Heart left ventricle (tissue), 16 donors: Measurements from ENCODE around the gene TTLL7. TPM values are rescaled to one million over a fixed set of nuclear protein-coding genes. Genes with fewer than 3 reads are reported as not detected.

ENCODE experiments used
- ATAC-seq, 4 donors: fragments of 200-7000 bp; cut with Tn5 transposase; one replicate each; pipeline ENCODE4 v1.9.1; 2020 to 2022; ENCODE audit warnings: moderate library complexity in 4 of 4, mild to moderate bottlenecking in 3 of 4, moderate number of reproducible peaks in 1 of 4
- DNase-seq, 5 donors: peaks; one replicate each; pipeline ENCODE4 v3.0.0-alpha.2; 2020
- H3K27ac ChIP-seq, 12 donors: fragments of 200-600 bp; sonication (generic) in 4 of 12; one replicate each; pipeline versions ENCODE4 v1.5.0 to v1.8.0; 2016 to 2022; ENCODE audit warnings: mild to moderate bottlenecking in 2 of 12
- H3K27me3 ChIP-seq, 9 donors: fragments of 200-600 bp; sonication (generic) in 2 of 9; one replicate each; pipeline versions ENCODE4 v1.5.1 to v1.8.0; 2016 to 2022; ENCODE audit warnings: mild to moderate bottlenecking in 3 of 9
- H3K36me3 ChIP-seq, 9 donors: fragments of 200-600 bp; sonication (generic) in 2 of 9; one replicate each; pipeline versions ENCODE4 v1.5.0 to v1.8.0; 2018 to 2022; ENCODE audit warnings: mild to moderate bottlenecking in 2 of 9
- H3K4me1 ChIP-seq, 12 donors: fragments of 200-600 bp; sonication (generic) in 4 of 12; one replicate each; pipeline versions ENCODE4 v1.5.0 to v1.8.0; 2016 to 2022; ENCODE audit warnings: mild to moderate bottlenecking in 3 of 12
- H3K4me3 ChIP-seq, 12 donors: fragments of 200-600 bp; sonication (generic) in 4 of 12; one replicate each; pipeline versions ENCODE4 v1.5.0 to v1.8.0; 2017 to 2022; ENCODE audit warnings: mild to moderate bottlenecking in 9 of 12, moderate library complexity in 4 of 12
- H3K9me3 ChIP-seq, 12 donors: fragments of 200-600 bp; sonication (generic) in 4 of 12; one replicate each; pipeline versions ENCODE4 v1.5.0 to v1.8.0; 2016 to 2022; ENCODE audit warnings: mild to moderate bottlenecking in 1 of 12
- POLR2A ChIP-seq, 2 donors: fragments of 450-650 bp; IDR thresholded peaks; one replicate each; pipeline ENCODE4 v1.6.1; 2017; ENCODE audit warnings: antibody characterized with exemption in 2 of 2, mild to moderate bottlenecking in 2 of 2, moderate library complexity in 2 of 2
- WGBS, 4 donors: extraction: QIAGEN DNeasy Blood & Tissue Kit in 2 of 4; methylation state at CpG; one replicate each; pipeline versions ENCODE4 v1.1.5 to v1.1.7; 2013 to 2018; 5-methylcytosine and 5-hydroxymethylcytosine counted together
- intact Hi-C, 10 donors: fragments of 100-400 bp; cut with DNase I; formaldehyde crosslinking; loops; one replicate each; pipeline versions ENCODE4 v1.11.1 to v1.14.2; 2022
- polyA plus RNA-seq, 2 donors: library from polyadenylated mRNA; stranded (reverse); fragments of 200-250 nt; gene quantifications; one replicate each; pipeline ENCODE4 v1.2.3, GENCODE V29; 2013
- total RNA-seq, 9 donors: library from RNA; depleted of rRNA in 2 of 9; stranded (reverse); fragments of >200 nt in 2 of 9; fragmentation: NEBNext Ultra II Directional in 3 of 9; extraction: Animal tissue kit (Norgen Biotek cat#: 25700) in 3 of 9; gene quantifications; one replicate each; pipeline versions ENCODE4 v1.1.0 to v1.2.4, GENCODE V29; 2016 to 2023
- TF ChIP-seq, protein P1 (sequence below), 12 donors: fragments of 200-600 bp; sonication (generic) in 4 of 12; IDR thresholded peaks; one replicate each; pipeline versions ENCODE4 v1.5.0 to v1.8.0; 2018 to 2022; ENCODE audit warnings: antibody characterized with exemption in 12 of 12, mild to moderate bottlenecking in 5 of 12
- donor health status: ischemic (EF 13 %, LVEDD 7.1; RV severe dilation, severe dysfunction).
- donor health status: healthy with polysubstance abuse.
- donor health status: DM: no; HTN: yes; CAD: no.
- donor health status: DM: no; HTN: no; CAD: no.
- donor health status: ischemic (EF 25% LVEDD 6.9; RV normal size, moderate dysfunction).
- donor health status: ischemic (EF 25% LVEDD 5.7; RV mildly dilated, moderate dysfunction).
- donor health status: healthy.
- donor health status: DM: yes; HTN: yes; CAD: no.
- donor health status: ischemic (EF 35%, LVEDD 5.7; RV mildly dilated, moderate dysfunction).
- donor health status: nonischemic (EF 11% LVEDD 7.7; RV severe dilation, severe dysfunction).
- donor health status: DM: yes; HTN: yes; CAD: no.
- donor health status: PGD.
- donor health status: ischemic (EF 29% LVEDD 5.4; RV normal size, mild dysfunction).
- donor health status: nonischemic (EF 23%, LVEDD 6.1; RV moderate dilation, normal function).

The TTLL7 gene
- total and polyA plus RNA-seq, 11 donors: 0.87 to 12.8 (median 3.2) TPM

GRCh38 chr1:83883979-83884378, 115.0 kb downstream of the TTLL7 start:
- DNase-seq: no peak
- TF ChIP-seq, protein P1, sequence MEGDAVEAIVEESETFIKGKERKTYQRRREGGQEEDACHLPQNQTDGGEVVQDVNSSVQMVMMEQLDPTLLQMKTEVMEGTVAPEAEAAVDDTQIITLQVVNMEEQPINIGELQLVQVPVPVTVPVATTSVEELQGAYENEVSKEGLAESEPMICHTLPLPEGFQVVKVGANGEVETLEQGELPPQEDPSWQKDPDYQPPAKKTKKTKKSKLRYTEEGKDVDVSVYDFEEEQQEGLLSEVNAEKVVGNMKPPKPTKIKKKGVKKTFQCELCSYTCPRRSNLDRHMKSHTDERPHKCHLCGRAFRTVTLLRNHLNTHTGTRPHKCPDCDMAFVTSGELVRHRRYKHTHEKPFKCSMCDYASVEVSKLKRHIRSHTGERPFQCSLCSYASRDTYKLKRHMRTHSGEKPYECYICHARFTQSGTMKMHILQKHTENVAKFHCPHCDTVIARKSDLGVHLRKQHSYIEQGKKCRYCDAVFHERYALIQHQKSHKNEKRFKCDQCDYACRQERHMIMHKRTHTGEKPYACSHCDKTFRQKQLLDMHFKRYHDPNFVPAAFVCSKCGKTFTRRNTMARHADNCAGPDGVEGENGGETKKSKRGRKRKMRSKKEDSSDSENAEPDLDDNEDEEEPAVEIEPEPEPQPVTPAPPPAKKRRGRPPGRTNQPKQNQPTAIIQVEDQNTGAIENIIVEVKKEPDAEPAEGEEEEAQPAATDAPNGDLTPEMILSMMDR (IDR thresholded peaks at IDR 0.05): no peak
- TF ChIP-seq POLR2A (IDR thresholded peaks at IDR 0.05): no peak
- H3K4me1 ChIP-seq: no peaks in the 10 kb centered on the region
- no peak for ATAC-seq
- H3K27me3 ChIP-seq: no peaks in the 10 kb centered on the region
- no peaks in the 10 kb centered on the region for H3K9me3 ChIP-seq
- intact Hi-C loops: no loop called here
- no peak overlapping the region for H3K27ac ChIP-seq
- H3K36me3 ChIP-seq: peaks cover 0 to 8% (median 0%) of the 10 kb centered on the region in 9 donors
- H3K4me3 ChIP-seq: no peak overlapping the region

- 31 to 55% (median 42%) methylated on average over 2 of the region's 2 CpGs for WGBS, 4 donors
- peak in 1 of 5 donors; percentile 22 for DNase-seq
- H3K27ac ChIP-seq: no peak overlapping the region
- H3K27me3 ChIP-seq: no peaks in the 10 kb centered on the region
- no peak overlapping the region for H3K4me3 ChIP-seq
- TF ChIP-seq, protein P1 (IDR thresholded peaks at IDR 0.05): peak in 1 of 12 donors; percentile 5
- TF ChIP-seq POLR2A (IDR thresholded peaks at IDR 0.05): no peak
- no peaks in the 10 kb centered on the region for H3K4me1 ChIP-seq
- peaks cover 0 to 8% (median 0%) of the 10 kb centered on the region in 9 donors for H3K36me3 ChIP-seq
- intact Hi-C loops: no loop called here
- no peaks in the 10 kb centered on the region for H3K9me3 ChIP-seq
- ATAC-seq: no peak
These were observed 116.0 kb downstream of the TTLL7 start for GRCh38 chr1:83882906-83883305.

- no peaks in the 10 kb centered on the region for H3K9me3 ChIP-seq
- H3K4me1 ChIP-seq: no peaks in the 10 kb centered on the region
- DNase-seq (no peak), ATAC-seq (no peak)
- intact Hi-C loops: no loop called here
- no peak overlapping the region for H3K27ac ChIP-seq
- TF ChIP-seq, protein P1 (IDR thresholded peaks at IDR 0.05): no peak
- TF ChIP-seq POLR2A (IDR thresholded peaks at IDR 0.05): no peak
- H3K36me3 ChIP-seq: peaks cover 0 to 5% (median 0%) of the 10 kb centered on the region in 9 donors
- 90 to 96% (median 92%) methylated on average over 2 of the region's 2 CpGs for WGBS, 4 donors
- no peaks in the 10 kb centered on the region for H3K27me3 ChIP-seq
- no peak overlapping the region for H3K4me3 ChIP-seq
These were observed 126.4 kb downstream of the TTLL7 start for GRCh38 chr1:83872515-83872914.

DNA sequence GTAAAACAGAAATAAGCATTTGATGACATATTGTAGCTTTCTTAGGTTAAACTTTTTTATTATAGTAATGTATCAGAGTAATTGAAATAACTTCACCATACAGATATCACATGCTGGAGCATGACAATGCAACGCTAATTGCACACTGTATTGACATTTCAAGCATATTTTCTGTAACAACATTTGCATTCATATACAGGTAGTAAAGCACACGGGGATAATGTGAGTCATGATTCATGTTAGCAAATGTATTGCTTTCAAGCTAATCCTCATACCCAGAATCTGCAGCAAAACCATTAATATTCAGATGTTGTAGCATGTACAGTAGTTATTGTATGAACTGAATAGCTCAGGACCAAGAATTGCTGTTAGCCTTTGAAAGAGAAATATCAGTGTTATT, 133.9 kb downstream of the TTLL7 start:
- 88 to 93% (median 90%) methylated on average over 2 of the region's 2 CpGs for WGBS, 4 donors
- no peak overlapping the region for H3K4me3 ChIP-seq

More for the DNA sequence above, 133.9 kb downstream of the TTLL7 start:
- no peak for ATAC-seq
- TF ChIP-seq, protein P1 (IDR thresholded peaks at IDR 0.05): no peak
- TF ChIP-seq POLR2A (IDR thresholded peaks at IDR 0.05): no peak
- peaks cover 0 to 4% (median 0%) of the 10 kb centered on the region in 12 donors for H3K4me1 ChIP-seq
- H3K36me3 ChIP-seq: peaks cover 0 to 4% (median 0%) of the 10 kb centered on the region in 9 donors
- no peaks in the 10 kb centered on the region for H3K9me3 ChIP-seq
- no peak for DNase-seq
- no peak overlapping the region for H3K27ac ChIP-seq
- intact Hi-C loops: no loop called here
- H3K27me3 ChIP-seq: no peaks in the 10 kb centered on the region
